DMS53 treated with DMSO at 0.1 percent for 48 hours (cell line): Measurements from ENCODE around the gene SCYL1.

Source experiments
- DNase-seq: peaks from one replicate; lab custom pipeline; 2025; ENCODE audit not compliant: unreplicated experiment; lab: John Stamatoyannopoulos, UW

The SCYL1 gene

GRCh38 chr11:65532388-65533064 lies 7.6 kb downstream of the SCYL1 start:
- no peak for DNase-seq

- DNase-seq: no peak
Observed at GRCh38 chr11:65535102-65535501, 10.2 kb downstream of the SCYL1 start.

- DNase-seq: no peak
Observed at GRCh38 chr11:65536412-65537295, 11.8 kb downstream of the SCYL1 start.

GRCh38 chr11:65537296-65537597 lies 12.4 kb downstream of the SCYL1 start:
- no peak for DNase-seq

- no peak for DNase-seq
Observed at GRCh38 chr11:65537620-65538231, 12.8 kb downstream of the SCYL1 start.

- DNase-seq: no peak
Observed at GRCh38 chr11:65538232-65538914, 13.5 kb downstream of the SCYL1 start.

- DNase-seq: no peak
Observed at GRCh38 chr11:65538915-65539743, 14.2 kb downstream of the SCYL1 start.

- DNase-seq: peak; percentile 39
Observed at GRCh38 chr11:65539744-65540289, 14.9 kb downstream of the SCYL1 start.

GRCh38 chr11:65540290-65541092 lies 15.6 kb downstream of the SCYL1 start:
- peak; percentile 88 for DNase-seq

- peak; percentile 73 for DNase-seq
Observed at GRCh38 chr11:65541093-65541982, 16.5 kb downstream of the SCYL1 start.

- no peak for DNase-seq
Observed at GRCh38 chr11:65542738-65543390, 18.0 kb downstream of the SCYL1 start.

GRCh38 chr11:65545853-65546216 lies 21.0 kb downstream of the SCYL1 start:
- DNase-seq: no peak

GRCh38 chr11:65546217-65546958 lies 21.5 kb downstream of the SCYL1 start:
- peak; percentile 95 for DNase-seq

GRCh38 chr11:65547446-65548125 lies 22.7 kb downstream of the SCYL1 start:
- DNase-seq: no peak

- no peak for DNase-seq
Observed at GRCh38 chr11:65548395-65548794, 23.5 kb downstream of the SCYL1 start.

GRCh38 chr11:65549096-65549495 lies 24.2 kb downstream of the SCYL1 start:
- no peak for DNase-seq
